Endodermal cell (in vitro differentiated cells): Measurements from ENCODE around the gene SH2D7. TPM values are rescaled to one million over a fixed set of nuclear protein-coding genes. Genes with fewer than 3 reads are reported as not detected.

Source experiments
- DNase-seq: peaks from one replicate; pipeline ENCODE4 v3.0.0-alpha.2; 2017
- H3K27ac ChIP-seq: 2 replicates; pipeline ENCODE4 v1.5.1; 2013; ENCODE audit warnings: mild to moderate bottlenecking, low read depth, low read length, moderate library complexity
- H3K27me3 ChIP-seq: 2 replicates; pipeline ENCODE4 v1.6.1; 2013; ENCODE audit warnings: mild to moderate bottlenecking, low read length, moderate library complexity; ENCODE audit not compliant: insufficient read depth, control insufficient read depth, poor library complexity, severe bottlenecking
- H3K36me3 ChIP-seq: 2 replicates; pipeline ENCODE4 v1.7.0; 2013; ENCODE audit warnings: mild to moderate bottlenecking, low read length, moderate library complexity; ENCODE audit not compliant: control insufficient read depth, insufficient read depth
- H3K4me1 ChIP-seq: one replicate; pipeline ENCODE4 v1.7.0; 2013; ENCODE audit warnings: low read length; ENCODE audit not compliant: control insufficient read depth, insufficient read depth
- H3K4me3 ChIP-seq: 2 replicates; pipeline ENCODE4 v1.5.1; 2013; ENCODE audit warnings: mild to moderate bottlenecking, low read length, moderate library complexity
- H3K9ac ChIP-seq: 2 replicates; pipeline ENCODE4 v1.6.1; 2013; ENCODE audit warnings: mild to moderate bottlenecking, low read length, moderate library complexity; ENCODE audit not compliant: poor library complexity, severe bottlenecking; ENCODE audit errors: extremely low read depth
- H3K9me3 ChIP-seq: 2 replicates; pipeline ENCODE4 v1.6.1; 2013; ENCODE audit warnings: mild to moderate bottlenecking, low read length, moderate library complexity; ENCODE audit not compliant: control insufficient read depth
- H3K27ac Mint-ChIP-seq: 2 replicates; pipeline ENCODE4 v1.8.0; 2020; ENCODE audit warnings: mixed read lengths
- H3K27me3 Mint-ChIP-seq: 2 replicates; pipeline ENCODE4 v1.8.0; 2021; ENCODE audit warnings: mild to moderate bottlenecking, mixed read lengths; ENCODE audit not compliant: insufficient read depth
- H3K36me3 Mint-ChIP-seq: 2 replicates; pipeline ENCODE4 v1.8.0; 2020; ENCODE audit warnings: low read depth, mixed read lengths
- H3K4me1 Mint-ChIP-seq: 2 replicates; pipeline ENCODE4 v1.8.0; 2020; ENCODE audit warnings: mixed read lengths
- H3K4me3 Mint-ChIP-seq: 2 replicates; pipeline ENCODE4 v1.8.0; 2020; ENCODE audit warnings: mild to moderate bottlenecking, moderate library complexity, mixed read lengths
- H3K9me3 Mint-ChIP-seq: 2 replicates; pipeline ENCODE4 v1.8.0; 2020; ENCODE audit warnings: mild to moderate bottlenecking, mixed read lengths
- WGBS, 2 experiments: methylation state at CpG; one replicate each; pipeline versions ENCODE4 v1.1.5 to v1.1.7; 2013; ENCODE audit warnings: missing lambda C conversion rate in 2 of 2, mixed read lengths in 1 of 2; ENCODE audit not compliant: insufficient coverage in 1 of 2, insufficient read length in 1 of 2; 5-methylcytosine and 5-hydroxymethylcytosine counted together
- total RNA-seq, 2 donors: library from RNA; stranded (reverse); fragmentation: NEBNext Ultra II Directional in 1 of 2; extraction: Animal tissue kit (Norgen Biotek cat#: 25700) in 1 of 2; gene quantifications; 2 replicates in 1 of 2; 3 replicates in 1 of 2; pipeline ENCODE4 v1.2.1, GENCODE V29; 2021
- TF ChIP-seq, protein P1 (sequence below): fragments of 200-600 bp; sonication (generic); conservative IDR thresholded peaks from 2 replicates; pipeline ENCODE4 v1.5.0; 2021; ENCODE audit warnings: antibody characterized with exemption, mild to moderate bottlenecking

Gene SH2D7
- total RNA-seq, 2 donors from 2014 or later, result not detected

DNA sequence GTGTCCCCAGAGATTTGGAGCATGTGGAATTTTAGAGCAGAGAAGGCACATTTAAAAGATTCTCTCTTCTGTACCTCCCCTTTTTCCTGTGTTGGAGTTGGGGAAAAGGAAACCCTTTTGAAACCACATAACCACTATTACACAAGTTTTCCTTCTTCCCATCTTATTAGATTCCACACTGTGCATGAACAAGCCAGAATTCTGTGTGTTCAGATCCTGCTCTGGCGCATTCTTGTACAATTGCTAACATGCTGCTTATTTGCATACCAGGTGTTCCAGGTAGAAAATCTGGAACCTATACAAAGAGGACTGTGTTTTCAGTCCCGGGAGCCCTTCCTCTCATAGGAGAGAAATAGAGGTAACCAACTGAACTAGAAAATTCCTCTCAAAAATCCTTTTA lies 41.4 kb downstream of the SH2D7 start:
- H3K36me3 ChIP-seq, result no peaks in the 10 kb centered on the region
- no peaks in the 10 kb centered on the region for H3K9me3 ChIP-seq
- TF ChIP-seq, protein P1, sequence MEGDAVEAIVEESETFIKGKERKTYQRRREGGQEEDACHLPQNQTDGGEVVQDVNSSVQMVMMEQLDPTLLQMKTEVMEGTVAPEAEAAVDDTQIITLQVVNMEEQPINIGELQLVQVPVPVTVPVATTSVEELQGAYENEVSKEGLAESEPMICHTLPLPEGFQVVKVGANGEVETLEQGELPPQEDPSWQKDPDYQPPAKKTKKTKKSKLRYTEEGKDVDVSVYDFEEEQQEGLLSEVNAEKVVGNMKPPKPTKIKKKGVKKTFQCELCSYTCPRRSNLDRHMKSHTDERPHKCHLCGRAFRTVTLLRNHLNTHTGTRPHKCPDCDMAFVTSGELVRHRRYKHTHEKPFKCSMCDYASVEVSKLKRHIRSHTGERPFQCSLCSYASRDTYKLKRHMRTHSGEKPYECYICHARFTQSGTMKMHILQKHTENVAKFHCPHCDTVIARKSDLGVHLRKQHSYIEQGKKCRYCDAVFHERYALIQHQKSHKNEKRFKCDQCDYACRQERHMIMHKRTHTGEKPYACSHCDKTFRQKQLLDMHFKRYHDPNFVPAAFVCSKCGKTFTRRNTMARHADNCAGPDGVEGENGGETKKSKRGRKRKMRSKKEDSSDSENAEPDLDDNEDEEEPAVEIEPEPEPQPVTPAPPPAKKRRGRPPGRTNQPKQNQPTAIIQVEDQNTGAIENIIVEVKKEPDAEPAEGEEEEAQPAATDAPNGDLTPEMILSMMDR, result no peak
- Mint-ChIP-seq H3K9me3 (no peaks in the 10 kb centered on the region), H3K27ac (no peak overlapping the region), H3K4me1 (peaks cover 29% of the 10 kb centered on the region), H3K36me3 (no peaks in the 10 kb centered on the region), H3K4me3 (no peak overlapping the region), H3K27me3 (no peaks in the 10 kb centered on the region)
- no peak overlapping the region for H3K27ac ChIP-seq
- H3K27me3 ChIP-seq, result no peaks in the 10 kb centered on the region
- WGBS, 2 experiments, result 93 to 98% methylated on average over 2 of the region's 2 CpGs
- H3K4me3 ChIP-seq, result no peak overlapping the region
- no peaks in the 10 kb centered on the region for H3K4me1 ChIP-seq
- no peak for DNase-seq
- H3K9ac ChIP-seq, result no peak overlapping the region

DNA sequence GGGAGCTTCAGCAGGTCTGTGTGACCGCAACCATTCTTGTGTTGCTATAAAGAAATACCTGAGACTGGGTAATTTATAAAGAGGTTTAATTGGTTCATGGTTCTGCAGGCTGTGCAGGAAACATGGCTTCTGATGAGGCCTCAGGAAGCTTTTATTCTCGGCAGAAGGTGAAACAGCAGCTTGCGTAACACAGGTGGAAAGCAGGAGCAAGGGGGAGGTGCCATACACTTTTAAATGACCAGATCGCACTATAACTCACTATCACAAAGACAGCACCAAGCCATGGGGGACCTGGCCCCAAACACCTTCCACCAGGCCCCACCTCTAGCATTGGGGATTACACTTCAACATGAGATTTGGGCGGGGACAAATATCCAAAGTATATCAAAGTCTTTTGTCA lies 47.2 kb downstream of the SH2D7 start:
- Histone ChIP-seq H3K4me1 (peaks cover 4% of the 10 kb centered on the region), H3K4me3 (no peak overlapping the region), H3K9ac (no peak overlapping the region), H3K27ac (no peak overlapping the region), H3K9me3 (no peaks in the 10 kb centered on the region), H3K36me3 (no peaks in the 10 kb centered on the region), H3K27me3 (no peaks in the 10 kb centered on the region)
- no peak for DNase-seq
- H3K27me3 Mint-ChIP-seq, result no peaks in the 10 kb centered on the region
- no peak overlapping the region for H3K27ac Mint-ChIP-seq
- TF ChIP-seq, protein P1, result no peak
- no peak overlapping the region for H3K4me3 Mint-ChIP-seq
- H3K4me1 Mint-ChIP-seq, result peaks cover 24% of the 10 kb centered on the region
- no peaks in the 10 kb centered on the region for H3K36me3 Mint-ChIP-seq
- 90% methylated on average over 5 of the region's 5 CpGs; no CpG with 5 or more reads in 1 of the 2 experiments for WGBS, 2 experiments
- no peaks in the 10 kb centered on the region for H3K9me3 Mint-ChIP-seq

DNA sequence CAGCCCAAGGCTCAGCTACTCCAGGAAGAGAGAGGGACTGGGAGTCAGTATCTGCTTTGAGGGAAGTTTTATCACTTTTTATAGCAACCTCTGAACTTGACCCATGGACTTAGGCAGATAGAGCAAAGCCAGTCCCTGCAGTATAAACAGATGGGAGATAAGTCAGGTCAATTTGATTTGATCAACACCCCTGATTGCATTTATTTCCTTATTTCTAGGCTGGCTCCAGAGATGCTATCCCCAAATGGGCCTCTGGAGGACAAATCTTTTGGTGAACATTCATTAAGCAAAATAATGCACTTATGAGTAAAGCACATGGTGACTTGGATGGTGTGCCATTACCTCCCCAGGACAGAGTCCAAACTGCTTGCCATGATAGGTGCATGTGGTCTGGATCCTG lies 47.9 kb downstream of the SH2D7 start:
- H3K9me3 Mint-ChIP-seq, result no peaks in the 10 kb centered on the region
- no peak overlapping the region for H3K27ac ChIP-seq
- H3K27me3 Mint-ChIP-seq, result no peaks in the 10 kb centered on the region
- no peak overlapping the region for H3K4me3 ChIP-seq
- H3K27ac Mint-ChIP-seq, result no peak overlapping the region
- H3K4me1 ChIP-seq, result peaks cover 4% of the 10 kb centered on the region
- H3K27me3 ChIP-seq, result no peaks in the 10 kb centered on the region
- peaks cover 24% of the 10 kb centered on the region for H3K4me1 Mint-ChIP-seq
- no peaks in the 10 kb centered on the region for H3K36me3 Mint-ChIP-seq
- TF ChIP-seq, protein P1, result peak; percentile 34
- H3K9ac ChIP-seq, result no peak overlapping the region
- H3K9me3 ChIP-seq, result no peaks in the 10 kb centered on the region
- H3K4me3 Mint-ChIP-seq, result no peak overlapping the region
- DNase-seq, result no peak
- no peaks in the 10 kb centered on the region for H3K36me3 ChIP-seq
